Inflammatory macrophage (primary cell): ENCODE results near the gene CHD2.
A peak's percentile ranks its signal among the peaks of the same experiment; 100 is the strongest.
"Not testable (repeated sequence)": the region's sequence is repeated elsewhere in the genome, so short reads cannot be mapped to it uniquely, and the experiment has no call there.

Experiments used
- DNase-seq, 2 donors: peaks; one replicate each; pipeline ENCODE4 v3.0.0-alpha.2; 2020 to 2022

Gene CHD2

DNA sequence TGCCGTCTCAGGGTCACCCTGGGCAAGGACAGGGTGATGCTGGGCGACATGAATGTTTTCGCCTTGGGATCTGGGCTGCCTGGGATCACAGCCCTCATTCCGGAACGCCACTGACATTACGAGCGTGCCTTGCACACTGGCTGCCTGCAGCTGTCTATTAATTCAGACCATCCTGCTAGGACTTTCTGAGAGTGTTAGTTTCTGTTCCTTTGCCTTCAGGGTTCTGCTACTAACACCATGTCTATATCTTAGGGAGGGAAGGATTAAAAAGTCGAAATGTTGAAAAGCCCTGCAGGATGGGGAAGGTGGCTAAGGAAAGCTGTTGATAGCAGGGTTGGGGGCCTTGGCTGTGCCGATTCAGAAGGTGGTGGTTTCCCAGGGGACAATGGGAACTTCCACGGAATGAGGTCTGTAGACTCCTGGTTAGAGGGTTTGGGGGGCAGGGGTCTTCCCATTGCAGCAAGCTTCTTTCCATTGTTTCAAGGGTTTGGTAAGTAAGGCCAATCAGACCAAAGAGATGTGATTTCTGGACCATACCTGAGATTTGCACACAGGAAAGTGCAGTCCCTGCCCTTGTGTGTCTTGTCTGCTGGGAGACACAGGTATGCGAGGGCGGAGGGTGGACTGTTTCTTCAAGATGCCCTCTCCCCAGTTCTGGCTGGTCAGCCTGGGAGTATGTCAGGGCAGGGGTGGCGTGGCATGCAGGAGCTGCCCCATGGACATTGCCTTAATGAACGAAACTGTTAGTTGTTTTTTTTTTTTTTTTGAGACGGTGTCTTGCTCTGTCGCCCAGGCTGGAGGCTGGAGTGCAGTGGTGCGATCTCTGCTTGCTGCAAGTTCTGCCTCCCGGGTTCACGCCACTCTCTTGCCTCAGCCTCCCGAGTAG, 137.9 kb downstream of the CHD2 start:
- no peak for DNase-seq

DNA sequence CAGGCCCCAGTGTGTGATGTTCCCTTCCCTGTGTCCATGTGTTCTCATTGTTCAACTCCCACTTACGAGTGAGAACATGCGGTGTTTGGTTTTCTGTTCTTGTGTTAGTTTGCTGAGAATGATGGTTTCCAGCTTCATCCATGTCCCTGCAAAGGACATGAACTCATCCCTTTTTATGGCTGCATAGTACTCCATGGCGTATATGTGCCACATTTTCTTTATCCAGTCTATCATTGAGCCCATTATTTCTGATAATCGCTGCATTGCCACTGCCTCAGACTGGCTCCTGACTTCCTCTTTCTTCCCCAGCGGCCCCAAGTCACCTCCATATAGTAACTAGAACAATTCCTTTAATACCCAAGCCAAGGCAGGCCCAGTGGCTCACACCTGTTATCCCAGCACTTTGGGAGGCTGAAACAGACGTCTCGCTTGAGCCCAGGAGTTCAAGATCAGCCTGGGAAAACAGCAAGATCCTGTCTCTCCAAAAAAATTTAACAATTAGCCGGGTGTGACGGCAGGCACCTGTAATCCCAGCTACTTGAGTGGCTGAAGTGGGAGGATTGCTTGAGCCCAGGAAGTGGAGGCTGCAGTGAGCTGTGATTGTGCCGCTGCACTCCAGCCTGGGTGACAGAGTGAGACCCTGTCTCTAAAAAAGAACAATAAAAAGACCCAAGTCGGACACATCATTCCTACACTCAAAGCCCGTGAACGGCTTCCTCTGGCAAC, 139.6 kb downstream of the CHD2 start:
- not testable (repeated sequence) for DNase-seq

DNA sequence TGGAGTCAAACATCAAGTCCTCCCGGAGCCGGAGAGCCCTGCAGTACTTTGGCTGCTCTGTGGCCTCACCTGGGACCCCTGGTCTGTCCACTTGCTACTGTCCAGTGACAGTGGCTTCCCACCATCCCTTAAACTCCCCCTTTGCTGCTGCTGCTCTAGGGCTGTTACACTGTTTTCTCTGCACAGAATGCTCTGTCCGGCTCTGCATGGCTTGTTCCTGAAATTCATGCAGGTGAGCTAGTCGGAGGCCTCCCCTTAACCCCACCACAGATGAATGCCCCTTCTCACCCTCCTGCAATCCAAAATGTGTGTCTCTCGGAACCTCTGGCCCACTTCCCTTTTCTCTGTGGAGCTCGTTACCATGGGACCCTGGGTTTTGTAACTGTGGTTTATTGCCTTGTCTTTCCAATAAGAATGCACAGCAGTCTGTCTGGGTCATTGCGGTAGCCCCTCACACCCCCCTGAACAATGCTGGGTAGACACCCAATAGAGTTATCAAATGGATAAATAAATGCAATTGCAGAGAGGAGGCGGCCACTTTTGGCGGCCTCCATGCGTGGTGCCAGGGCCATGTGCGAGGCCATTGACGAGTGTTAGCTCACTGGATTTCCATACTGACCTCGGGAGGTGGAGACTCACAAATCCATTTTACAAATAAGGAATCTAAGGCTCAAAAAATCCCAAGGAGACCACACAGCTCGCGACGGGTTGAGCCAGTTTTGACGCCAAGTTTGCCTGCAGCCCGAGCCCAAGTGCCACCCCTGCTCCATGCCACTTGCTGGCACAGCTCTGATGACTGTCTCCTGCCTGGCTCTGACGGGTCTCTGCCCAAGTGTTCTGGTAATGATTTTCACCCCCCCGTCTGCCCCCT, 140.4 kb downstream of the CHD2 start:
- DNase-seq, result peak; percentile 21 to 62

DNA sequence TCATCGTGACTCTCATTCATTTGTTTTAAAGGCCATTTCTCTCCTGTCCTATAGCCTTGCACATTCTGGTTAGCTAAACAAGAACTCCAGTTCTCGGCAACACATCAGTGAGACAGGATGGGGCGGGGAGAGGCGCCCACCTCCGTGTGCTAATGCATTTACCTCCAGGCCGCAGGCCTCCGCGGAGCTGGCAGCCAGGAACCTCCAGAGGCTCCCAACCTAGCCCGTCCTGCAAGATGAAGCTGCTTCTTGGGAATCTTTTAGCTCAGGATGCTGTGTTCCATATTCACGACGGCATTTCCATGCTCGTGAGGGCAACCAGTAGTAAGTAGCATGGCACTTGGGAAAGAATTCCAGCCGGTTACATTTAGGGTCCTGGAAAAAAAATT, 141.0 kb downstream of the CHD2 start:
- DNase-seq, result no peak

DNA sequence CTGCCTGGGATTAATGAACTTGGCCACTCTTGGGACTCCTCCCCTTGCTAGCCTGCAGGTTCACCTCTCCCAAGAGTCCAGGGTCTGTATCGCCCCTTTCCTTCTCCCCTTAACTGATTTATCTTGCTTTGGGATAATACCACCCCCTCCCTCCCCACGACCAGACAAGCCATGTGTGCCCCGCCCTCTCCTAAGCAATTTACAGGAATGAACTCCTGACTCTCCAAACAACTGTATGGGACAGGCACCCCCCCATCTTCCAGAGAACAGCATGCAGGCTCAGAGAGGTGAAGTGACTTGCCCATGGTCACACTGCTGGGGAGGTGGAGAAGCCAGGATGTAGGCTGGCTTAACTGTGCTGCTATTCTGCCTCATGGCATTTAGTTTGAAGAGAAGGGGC, 142.1 kb downstream of the CHD2 start:
- DNase-seq, result no peak

DNA sequence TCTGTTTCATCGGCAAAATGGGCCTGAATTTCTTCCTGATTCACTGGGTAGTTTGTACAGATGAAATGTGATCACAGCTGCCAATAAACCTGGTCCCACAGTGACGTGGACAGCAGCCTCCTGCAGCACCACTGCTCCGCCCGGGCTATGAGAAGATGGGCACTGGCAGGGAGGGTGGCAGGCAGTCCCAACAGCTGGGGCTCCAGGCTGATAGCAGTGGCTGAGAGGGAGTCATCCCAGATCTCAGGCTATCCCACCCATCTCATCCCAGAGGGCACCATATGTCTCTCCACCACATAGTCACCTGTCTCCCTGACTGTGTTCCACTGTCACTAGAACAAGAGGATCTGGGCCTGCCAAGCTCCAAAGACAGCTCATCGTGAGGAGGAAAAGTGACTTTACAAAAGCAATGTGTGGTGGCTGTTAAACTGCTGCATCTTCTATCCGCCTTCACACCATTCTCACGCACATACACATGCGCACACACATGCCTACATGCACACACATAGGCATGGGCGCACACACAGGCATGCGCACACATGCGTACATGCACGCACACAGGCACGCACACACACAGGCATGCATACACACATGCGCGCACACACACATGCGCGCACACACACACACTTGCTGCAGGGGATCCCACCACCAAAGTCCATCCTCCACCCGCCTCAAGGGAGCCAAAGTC, 142.7 kb downstream of the CHD2 start:
- DNase-seq, result no peak

DNA sequence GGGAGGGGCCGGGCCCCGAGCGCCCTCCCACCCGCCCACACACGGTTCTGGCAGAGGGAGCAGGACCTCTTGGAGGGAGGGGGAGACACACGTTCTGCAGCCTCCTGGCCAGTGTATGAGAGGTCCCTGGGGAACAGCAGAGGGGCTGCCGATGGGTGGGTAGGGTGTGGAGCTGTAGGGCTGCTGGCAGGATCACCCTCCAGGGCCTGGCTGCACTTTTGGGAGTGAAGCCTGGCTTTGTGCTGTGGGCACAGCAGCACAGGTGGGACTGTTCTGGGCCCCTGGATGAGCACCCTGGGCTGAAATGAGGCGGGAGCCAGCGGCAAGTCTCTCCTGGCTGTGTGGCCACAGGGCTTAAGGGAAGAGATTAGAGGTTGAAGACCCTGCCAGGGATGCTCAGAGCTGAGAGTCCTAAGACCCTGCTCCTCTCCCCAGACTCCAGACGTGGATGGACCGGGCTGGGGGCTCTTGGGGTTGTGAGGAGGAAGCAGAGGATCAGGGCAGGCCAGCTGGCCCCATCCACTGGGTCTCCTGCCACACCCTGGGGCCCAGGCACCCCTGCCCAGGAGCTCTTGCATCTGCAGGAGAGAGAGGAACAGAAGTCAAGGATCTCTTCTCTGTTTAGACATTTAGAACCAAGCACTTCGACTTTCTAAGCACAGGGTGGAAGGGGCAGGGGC, 143.6 kb downstream of the CHD2 start:
- DNase-seq, result no peak

DNA sequence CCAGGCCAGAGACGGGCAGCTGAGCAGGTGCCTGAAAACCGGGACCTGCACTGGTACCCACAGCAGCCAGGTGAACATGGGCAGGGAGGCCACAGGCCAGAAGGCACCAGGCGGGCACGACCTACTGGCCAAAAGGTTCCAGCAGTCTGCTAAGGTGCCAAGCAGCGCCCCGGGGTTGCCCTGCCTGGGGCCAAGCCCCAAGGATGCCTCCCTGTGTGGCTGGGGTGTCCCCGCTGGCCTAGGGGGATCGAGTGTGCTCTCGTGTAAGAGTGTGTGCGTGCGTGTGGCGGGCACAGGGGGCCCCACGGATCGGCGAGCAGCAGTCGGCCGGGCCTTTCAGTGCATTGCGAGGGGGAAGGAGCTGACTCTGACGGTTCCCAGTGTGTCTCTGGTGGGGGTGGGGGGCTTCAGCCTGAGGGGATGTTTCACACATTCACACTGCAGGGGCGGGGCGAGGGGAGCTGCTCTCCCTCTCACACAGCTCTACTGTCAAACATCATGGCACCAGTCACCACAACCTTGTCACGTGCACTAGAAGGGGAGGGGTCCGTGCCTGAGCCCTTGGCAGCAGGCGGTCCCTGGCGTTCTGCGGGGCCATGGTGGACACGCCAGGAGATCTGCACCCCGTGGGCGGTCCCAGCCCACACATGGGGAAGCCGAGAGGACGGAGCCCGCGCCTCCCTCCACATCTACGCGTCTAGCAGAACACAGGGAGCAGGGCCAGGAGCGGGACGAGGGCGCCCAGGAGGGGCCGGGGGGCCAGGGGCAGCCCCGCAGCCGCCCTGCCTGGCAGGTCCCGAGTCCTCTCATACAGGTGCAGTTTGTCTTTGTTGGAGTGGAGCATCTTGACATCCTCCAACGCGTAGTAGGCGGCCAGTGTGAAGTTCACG, 144.4 kb downstream of the CHD2 start:
- DNase-seq, result no peak

DNA sequence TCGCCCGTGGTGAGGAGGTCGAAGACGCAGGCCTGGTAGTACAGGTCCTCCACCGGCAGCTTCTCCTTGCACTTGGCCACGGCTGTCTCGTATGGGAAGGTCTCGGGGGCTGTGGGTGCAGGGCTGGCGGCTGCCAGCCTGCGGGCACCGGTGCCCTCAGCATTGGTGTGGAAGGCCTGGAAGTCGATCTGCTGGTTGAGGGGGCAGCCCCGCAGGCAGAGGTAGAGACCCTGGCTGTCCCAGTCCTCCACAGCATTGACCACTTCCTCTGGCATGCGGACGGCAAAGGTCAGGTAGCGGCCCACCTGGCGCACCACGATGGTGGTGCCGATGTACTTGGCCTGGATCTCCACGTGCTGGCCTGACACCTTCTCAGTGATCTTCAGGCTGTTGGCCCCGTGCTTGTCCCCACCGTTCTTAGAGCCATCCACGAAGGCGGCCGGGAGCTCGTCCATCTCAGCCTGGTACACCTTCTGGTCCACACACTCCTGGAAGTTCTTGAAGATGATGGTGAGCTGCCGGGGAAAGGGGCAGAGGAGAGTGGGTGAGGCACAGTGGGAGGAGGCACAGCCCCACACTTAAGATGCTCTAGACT, 145.2 kb downstream of the CHD2 start:
- no peak for DNase-seq

DNA sequence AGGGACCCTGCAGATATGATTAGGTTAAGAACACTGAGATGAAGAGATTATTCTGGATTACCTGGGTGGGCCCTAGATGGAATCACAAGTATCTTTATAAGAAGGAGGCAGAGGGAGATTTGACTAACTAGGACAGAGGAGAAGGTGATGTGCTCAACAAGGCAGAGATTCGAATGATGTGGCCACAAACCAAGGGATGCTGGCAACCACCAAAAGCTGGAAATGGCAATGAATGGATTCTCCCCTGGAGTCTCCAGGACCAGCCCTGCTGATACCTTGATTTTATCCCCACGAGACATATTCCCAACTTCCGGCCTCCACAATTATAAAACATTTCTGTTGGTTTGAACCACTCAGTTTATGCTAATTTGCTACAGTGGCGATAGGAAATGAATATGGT, 146.0 kb downstream of the CHD2 start:
- DNase-seq, result no peak

DNA sequence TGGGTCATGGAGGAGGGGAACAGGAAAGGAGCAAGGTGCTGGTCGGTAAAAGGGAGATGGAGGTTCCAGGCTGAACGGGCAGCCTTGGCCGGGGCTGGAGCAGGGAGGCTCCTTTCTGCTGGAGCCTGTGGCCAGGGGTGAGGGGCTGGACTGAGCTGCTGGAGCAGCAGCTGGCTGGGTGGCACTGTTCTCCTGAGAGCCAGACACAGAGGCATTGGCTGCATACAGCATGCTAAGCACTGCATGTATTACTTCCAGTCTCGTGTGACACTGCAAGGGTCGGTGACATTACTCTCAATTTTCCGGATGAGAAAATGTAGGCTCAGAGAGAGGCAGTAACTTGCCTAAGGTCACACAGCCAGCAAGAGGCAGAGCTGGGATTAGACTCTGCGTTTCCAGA, 146.6 kb downstream of the CHD2 start:
- no peak for DNase-seq

DNA sequence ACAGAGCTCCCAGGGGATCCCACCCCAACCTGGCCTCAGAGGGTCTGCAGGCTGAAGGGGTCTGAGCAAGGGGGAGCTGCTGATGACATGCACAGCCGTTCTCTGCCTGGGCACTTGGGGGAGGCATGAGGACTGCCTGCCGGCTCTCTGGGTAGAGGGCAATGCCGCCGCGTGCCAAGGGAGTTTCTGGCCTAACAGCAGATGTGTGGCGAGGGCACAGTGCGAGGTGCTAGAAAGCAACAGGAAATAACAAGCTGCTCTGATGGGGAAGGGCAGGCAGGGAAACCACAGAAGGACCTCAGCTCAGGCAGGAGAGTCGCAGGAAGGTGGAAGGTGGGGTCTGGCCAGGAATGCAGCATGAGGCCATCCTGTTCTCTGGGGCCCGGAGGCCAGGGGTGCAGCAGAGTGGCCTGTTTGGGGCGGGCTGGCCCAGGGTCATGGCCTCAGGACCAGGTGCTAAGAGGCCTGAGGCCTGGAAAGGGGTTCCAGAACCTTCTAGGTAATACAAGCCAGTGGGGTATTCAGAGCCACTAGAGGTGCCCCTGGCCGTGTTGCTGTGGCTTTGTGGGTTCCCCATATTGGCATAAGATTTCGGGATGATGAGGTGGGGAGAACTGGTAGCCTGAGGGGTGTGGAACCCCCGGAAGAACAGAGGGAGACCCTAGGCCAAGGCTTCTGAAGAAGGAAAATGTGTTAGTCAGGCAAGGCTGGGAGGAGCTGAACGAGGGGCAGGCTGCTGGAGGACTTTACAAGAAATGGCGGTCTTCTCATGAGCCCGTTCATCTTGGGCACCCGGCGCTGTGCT, 147.7 kb downstream of the CHD2 start:
- DNase-seq, result no peak

DNA sequence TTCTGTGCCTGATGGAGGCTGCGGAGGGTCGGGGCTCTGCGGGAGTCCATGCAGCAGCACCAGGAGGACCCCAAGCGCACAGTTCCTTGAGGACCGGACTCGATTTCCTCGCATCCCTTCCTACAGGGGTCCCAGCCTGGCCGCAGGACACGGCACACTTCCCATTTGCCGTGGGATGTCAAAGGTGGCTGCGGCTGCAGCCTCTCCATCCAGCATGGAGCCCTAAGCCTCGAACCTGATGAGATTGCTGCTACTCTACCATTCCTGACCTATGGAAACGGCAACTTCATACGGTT, 148.2 kb downstream of the CHD2 start:
- no peak for DNase-seq

DNA sequence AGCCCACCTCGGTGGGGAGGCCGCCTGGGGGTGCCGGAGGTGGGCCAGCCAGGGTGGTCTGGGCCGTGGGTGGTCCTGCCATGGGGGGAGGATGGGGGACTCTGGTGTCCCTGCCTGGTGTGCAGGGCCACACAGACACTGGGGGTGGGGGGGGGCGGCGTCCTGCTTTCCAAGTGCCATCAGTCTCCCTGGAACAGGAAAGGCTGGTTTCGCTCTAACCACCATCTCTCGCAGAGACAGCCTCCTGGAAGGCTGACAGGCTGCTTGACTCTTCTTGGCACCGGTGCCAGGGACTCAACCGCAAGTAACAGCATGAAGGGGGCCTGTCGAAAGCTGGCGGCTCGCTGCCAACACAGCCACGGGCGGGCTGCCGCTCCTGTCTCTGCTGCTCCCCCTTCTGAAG, 148.6 kb downstream of the CHD2 start:
- no peak for DNase-seq

DNA sequence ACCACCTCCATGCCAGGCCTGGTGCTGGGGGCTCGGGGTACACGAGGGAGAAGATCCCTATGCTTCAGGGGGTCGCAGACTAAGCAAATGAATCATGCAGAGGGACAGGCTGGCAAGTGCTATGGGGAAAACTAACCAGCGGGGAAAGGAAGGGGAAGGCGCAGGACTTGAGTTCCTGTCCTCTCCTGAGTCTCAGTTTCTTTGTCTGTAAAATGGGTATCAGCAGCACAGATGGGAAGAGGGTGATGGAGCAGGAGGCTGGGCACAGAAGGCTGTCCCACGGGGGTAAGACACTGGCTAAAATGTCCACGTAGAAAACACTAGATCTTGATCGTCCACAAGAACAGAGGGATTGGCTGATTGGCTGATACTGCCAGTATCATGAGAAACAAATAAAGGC, 149.1 kb downstream of the CHD2 start:
- no peak for DNase-seq

DNA sequence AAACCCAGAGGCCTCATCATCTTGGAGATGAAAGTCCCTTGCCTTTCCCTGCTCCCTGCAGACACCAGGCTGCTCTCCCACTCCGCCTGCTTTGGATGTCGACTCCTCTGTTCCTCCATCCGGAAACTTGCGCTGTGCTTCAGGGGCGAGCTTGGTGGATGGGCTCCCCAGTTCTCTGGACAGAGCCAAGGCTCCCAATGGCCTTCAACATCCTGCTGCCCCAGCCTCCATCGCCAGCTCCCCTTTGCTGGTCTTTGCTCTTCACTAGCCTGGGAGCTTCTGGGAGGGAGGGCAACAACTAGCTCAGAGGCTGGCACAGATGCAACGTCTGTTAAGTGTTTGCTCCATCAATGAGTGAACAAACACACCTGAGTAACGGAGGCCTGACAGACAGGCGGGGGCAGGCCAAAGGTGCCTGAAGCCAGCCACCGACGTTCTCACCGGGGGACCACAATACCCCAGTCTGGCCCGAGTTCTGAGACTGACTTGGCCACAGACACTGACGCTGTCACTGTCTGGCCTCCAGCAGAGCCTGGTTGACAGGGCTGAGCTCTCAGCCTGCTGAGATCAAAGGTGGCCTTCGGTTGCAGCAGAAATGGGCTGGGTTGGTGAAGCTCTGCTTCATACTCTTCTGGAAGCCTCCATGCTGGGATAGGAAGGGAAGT, 149.9 kb downstream of the CHD2 start:
- no peak for DNase-seq

DNA sequence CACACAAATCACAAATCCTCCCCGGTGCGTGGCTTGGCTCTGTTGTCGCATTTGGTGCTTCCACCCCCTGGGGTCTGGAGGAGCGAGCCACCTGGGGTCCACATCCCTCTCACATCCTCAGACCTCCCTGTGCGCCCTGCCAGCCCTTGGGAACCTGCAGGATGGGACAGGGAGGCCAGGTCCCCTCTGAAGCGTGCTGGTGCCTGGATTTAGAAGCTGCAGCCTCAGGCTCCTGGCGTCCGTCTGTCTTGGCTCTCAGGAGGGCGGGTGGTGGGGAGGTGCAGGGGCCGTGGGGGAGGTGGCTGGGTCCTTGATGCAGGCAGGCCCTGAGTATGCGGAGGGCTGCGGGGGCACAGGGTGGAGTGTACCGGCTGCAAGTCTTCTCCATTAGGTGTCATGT, 150.5 kb downstream of the CHD2 start:
- DNase-seq, result no peak

DNA sequence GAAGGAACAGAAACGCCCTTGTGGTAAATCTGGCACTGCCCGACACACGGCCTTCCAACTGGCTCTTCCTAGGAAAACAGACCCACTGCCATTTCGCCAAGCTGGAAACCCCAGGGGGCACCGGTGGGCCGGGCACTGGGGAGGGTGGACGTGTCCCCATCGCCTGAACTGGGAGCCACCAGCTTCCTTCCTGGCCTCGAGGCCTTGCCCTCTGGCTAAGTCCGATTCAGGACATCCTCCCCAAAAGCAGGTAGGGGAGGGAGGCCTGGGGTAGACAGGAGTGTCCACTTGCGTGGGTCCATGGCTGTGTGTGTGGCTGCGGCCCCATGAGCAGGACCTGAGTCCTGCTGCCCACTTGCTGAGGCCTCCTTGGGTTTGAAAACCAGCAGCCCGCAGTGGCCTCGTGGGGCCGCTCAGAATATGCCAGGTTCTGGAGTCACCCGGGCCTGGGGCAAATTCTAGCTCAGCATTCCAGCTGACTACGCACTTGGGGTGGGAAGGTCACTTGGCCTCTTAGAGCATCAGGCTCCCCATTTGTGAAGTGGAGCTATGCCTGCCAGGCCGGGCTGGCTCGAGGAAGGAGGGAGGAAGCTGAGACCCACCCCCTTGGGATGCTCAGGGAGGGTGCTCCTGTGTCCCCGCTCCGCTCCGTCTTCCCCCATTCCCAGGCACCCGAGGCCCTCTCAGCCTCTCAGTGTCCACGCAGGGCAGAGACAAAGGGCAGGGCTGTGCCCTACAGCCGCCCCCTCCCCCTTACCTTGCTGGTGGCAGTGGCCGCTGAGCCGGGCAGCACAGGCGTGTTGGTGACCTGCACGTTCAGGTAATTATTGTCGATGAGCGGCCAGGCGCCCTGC, 151.3 kb downstream of the CHD2 start:
- DNase-seq, result no peak
